Fibroblast of lung (primary cell): ENCODE measurements around the gene SCD5. TPM values are rescaled to one million over a fixed set of nuclear protein-coding genes. Genes with fewer than 3 reads are reported as not detected.

Source experiments
- DNase-seq, 2 donors: peaks; one replicate each; pipeline versions ENCODE4 v3.0.0 to v3.0.0-alpha.2; 2010; ENCODE audit warnings: low read depth in 2 of 2
- H2AFZ ChIP-seq: 2 replicates; pipeline ENCODE4 v1.5.1; 2012; ENCODE audit warnings: low read length, control low read depth, inconsistent platforms
- H3K27ac ChIP-seq: 2 replicates; pipeline ENCODE4 v1.5.1; 2011; ENCODE audit warnings: low read length, control low read depth; ENCODE audit not compliant: insufficient read depth
- H3K27me3 ChIP-seq: 2 replicates; pipeline ENCODE4 v1.5.1; 2011; ENCODE audit warnings: mild to moderate bottlenecking, low read length; ENCODE audit not compliant: control insufficient read depth, insufficient read depth
- H3K36me3 ChIP-seq: 2 replicates; pipeline ENCODE4 v1.5.1; 2011; ENCODE audit warnings: low read length; ENCODE audit not compliant: control insufficient read depth, insufficient read depth
- H3K4me1 ChIP-seq: 2 replicates; pipeline ENCODE4 v1.5.1; 2011; ENCODE audit warnings: low read length; ENCODE audit not compliant: control insufficient read depth, insufficient read depth; ENCODE audit errors: extremely low read depth
- H3K4me2 ChIP-seq: 2 replicates; pipeline ENCODE4 v1.5.1; 2011; ENCODE audit warnings: low read length, control low read depth; ENCODE audit not compliant: insufficient read depth; ENCODE audit errors: extremely low read depth
- H3K4me3 ChIP-seq, 4 experiments: fragments of 200-600 bp in 1 of 4; sonication (generic) in 1 of 4; replicated peaks in 1 of 4; 2 replicates each; pipeline ENCODE4 v1.5.1; 2011 to 2016; ENCODE audit warnings: low read length in 4 of 4, low read depth in 3 of 4, mild to moderate bottlenecking in 3 of 4, control low read depth in 2 of 4, inconsistent platforms in 1 of 4, mixed read lengths in 1 of 4; ENCODE audit not compliant: insufficient read depth in 1 of 4; ENCODE audit errors: control extremely low read depth in 1 of 4
- H3K79me2 ChIP-seq: 2 replicates; pipeline ENCODE4 v1.5.1; 2012; ENCODE audit warnings: mild to moderate bottlenecking, low read length, inconsistent platforms; ENCODE audit not compliant: control insufficient read depth, insufficient read depth
- H3K9ac ChIP-seq: 2 replicates; pipeline ENCODE4 v1.5.1; 2011; ENCODE audit warnings: mild to moderate bottlenecking, low read length, control low read depth; ENCODE audit not compliant: insufficient read depth
- H3K9me3 ChIP-seq: 2 replicates; pipeline ENCODE4 v1.5.1; 2012; ENCODE audit warnings: low read depth, low read length; ENCODE audit not compliant: control insufficient read depth, insufficient read depth
- H4K20me1 ChIP-seq: 2 replicates; pipeline ENCODE4 v1.5.1; 2011; ENCODE audit warnings: low read length; ENCODE audit not compliant: control insufficient read depth, insufficient read depth; ENCODE audit errors: extremely low read depth
- CTCF ChIP-seq, 2 donors: IDR thresholded peaks in 1 of 2; conservative IDR thresholded peaks in 1 of 2; 1 replicate in 1 of 2; 2 replicates in 1 of 2; pipeline ENCODE4 v1.5.1; 2011 to 2012; ENCODE audit warnings: low read length in 2 of 2, control low read depth in 1 of 2, inconsistent platforms in 1 of 2, low read depth in 1 of 2, mild to moderate bottlenecking in 1 of 2
- EZH2 ChIP-seq: IDR thresholded peaks from 2 replicates; pipeline ENCODE4 v1.5.1; 2012; ENCODE audit warnings: low read length, control low read depth, mild to moderate bottlenecking; ENCODE audit errors: missing control alignments
- polyA plus RNA-seq, 2 donors: library from polyadenylated mRNA; depleted of rRNA in 1 of 2; stranded (reverse) in 1 of 2; unstranded in 1 of 2; fragments of >200 nt; gene quantifications; 2 replicates each; pipeline ENCODE4 v1.2.1, GENCODE V29; 2011 to 2012; ENCODE audit warnings: missing spikeins in 1 of 2
- total RNA-seq: library from RNA; depleted of rRNA; stranded (reverse); fragments of >200 nt; gene quantifications from 2 replicates; pipeline ENCODE4 v1.2.1, GENCODE V29; 2014

Gene SCD5
- total and polyA plus RNA-seq, 2 donors (not counting 1 experiment from before 2014, with no cell fraction given): 4.9 to 11.4 TPM

- H3K79me2 ChIP-seq: no peaks in the 10 kb centered on the region
Measured at GRCh38 chr4:82626251-82626868, 172.2 kb downstream of the SCD5 start.

GRCh38 chr4:82624819-82625218 is 173.8 kb downstream of the SCD5 start:
- Histone ChIP-seq H3K4me1 (no peaks in the 10 kb centered on the region), H3K79me2 (no peaks in the 10 kb centered on the region), H3K27ac (no peak overlapping the region), H4K20me1 (no peaks in the 10 kb centered on the region), H3K4me3 (no peak overlapping the region), H3K27me3 (no peaks in the 10 kb centered on the region), H3K4me2 (no peak overlapping the region), H3K9me3 (no peaks in the 10 kb centered on the region), H3K9ac (no peak overlapping the region), H3K36me3 (no peaks in the 10 kb centered on the region), H2AFZ (no peak overlapping the region)
- no peak for DNase-seq
- TF ChIP-seq EZH2 (no peak), CTCF (conservative IDR thresholded peaks at IDR 0.05 in 1 of 2, IDR thresholded peaks at IDR 0.05 in 1 of 2; ENCODE audit: low read depth in 1 of 2, low read length in 2 of 2) (no peak)

More at GRCh38 chr4:82626251-82626868, 172.2 kb downstream of the SCD5 start:
- Histone ChIP-seq H3K4me2 (no peak overlapping the region), H3K4me1 (no peaks in the 10 kb centered on the region), H3K9me3 (no peaks in the 10 kb centered on the region), H3K9ac (no peak overlapping the region), H3K27ac (no peak overlapping the region), H3K27me3 (no peaks in the 10 kb centered on the region), H4K20me1 (no peaks in the 10 kb centered on the region), H3K4me3 (no peak overlapping the region), H2AFZ (no peak overlapping the region), H3K36me3 (no peaks in the 10 kb centered on the region)
- no peak for DNase-seq
- TF ChIP-seq CTCF (conservative IDR thresholded peaks at IDR 0.05 in 1 of 2, IDR thresholded peaks at IDR 0.05 in 1 of 2; ENCODE audit: low read depth in 1 of 2, low read length in 2 of 2) (no peak), EZH2 (no peak)

- DNase-seq: no peak
- H3K79me2 ChIP-seq: no peaks in the 10 kb centered on the region
- H3K4me2 ChIP-seq: no peak overlapping the region
- H3K9me3 ChIP-seq: no peaks in the 10 kb centered on the region
- H4K20me1 ChIP-seq: no peaks in the 10 kb centered on the region
- no peak overlapping the region for H3K4me3 ChIP-seq
- H3K36me3 ChIP-seq: no peaks in the 10 kb centered on the region
- H3K27ac ChIP-seq: no peak overlapping the region
- peaks cover 5% of the 10 kb centered on the region for H3K27me3 ChIP-seq
- H3K9ac ChIP-seq: no peak overlapping the region
- TF ChIP-seq EZH2 (no peak), CTCF (conservative IDR thresholded peaks at IDR 0.05 in 1 of 2, IDR thresholded peaks at IDR 0.05 in 1 of 2; ENCODE audit: low read depth in 1 of 2, low read length in 2 of 2) (no peak)
- H2AFZ ChIP-seq: no peak overlapping the region
- H3K4me1 ChIP-seq: no peaks in the 10 kb centered on the region
Measured at GRCh38 chr4:82623121-82623683, 175.4 kb downstream of the SCD5 start.
